ENCODE measurements around the gene PRTFDC1.

Gene PRTFDC1

DNA sequence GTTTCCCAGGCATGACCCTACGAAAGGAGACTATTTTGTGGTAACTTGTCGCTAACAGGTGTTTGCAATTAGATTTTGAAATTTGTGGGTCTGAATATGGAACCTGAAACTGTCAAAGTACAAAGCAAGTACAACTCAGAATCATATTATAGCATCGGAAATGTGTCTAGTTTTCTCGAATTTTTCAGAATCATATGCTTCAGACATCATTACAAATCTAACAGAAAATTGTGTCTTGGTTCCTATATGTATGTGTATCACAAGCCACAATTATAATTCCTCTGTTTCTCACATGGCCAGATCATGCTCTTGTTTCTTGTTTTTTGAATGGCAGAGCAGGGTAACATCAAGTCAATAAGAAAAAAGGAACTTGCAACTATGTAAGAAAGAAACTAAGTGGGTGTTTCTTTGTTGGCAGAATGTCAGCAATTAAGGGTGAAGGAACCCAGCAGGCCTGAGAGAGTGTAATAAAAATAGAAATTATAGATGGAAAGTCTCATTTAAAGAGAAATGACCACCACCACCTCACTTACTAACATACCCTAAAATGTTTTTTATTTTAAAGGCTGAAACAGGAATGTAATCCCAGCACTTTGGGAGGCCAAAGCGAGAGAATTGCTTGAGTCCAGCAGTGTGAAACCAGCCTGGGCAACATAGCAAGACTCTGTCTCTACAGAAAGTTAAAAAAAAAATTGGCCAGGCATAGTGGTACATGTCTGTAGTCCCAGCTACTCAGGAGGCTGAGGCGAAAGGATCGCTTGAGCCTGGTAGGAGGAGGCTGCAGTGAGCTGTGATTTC, 51.3 kb downstream of the PRTFDC1 start:
- no peak for DNase-seq

DNA sequence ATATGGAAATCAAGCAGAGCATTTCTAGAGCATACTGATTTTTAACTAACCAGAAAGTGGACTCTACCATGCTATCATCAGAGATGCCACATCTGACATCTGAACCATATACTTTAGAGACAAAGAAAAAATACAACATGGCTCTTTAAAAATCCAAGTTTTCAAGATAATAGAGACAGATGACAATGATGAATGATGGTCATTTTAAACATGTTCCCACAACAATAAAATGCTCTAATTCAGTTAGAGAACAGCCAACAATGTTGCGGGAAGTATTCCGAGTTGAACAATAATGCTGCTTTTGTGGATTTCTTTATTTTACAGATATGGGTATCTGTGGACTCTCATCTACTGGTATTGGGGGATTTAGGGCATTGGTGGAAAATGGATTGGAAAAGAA, 52.8 kb downstream of the PRTFDC1 start:
- DNase-seq: no peak

DNA sequence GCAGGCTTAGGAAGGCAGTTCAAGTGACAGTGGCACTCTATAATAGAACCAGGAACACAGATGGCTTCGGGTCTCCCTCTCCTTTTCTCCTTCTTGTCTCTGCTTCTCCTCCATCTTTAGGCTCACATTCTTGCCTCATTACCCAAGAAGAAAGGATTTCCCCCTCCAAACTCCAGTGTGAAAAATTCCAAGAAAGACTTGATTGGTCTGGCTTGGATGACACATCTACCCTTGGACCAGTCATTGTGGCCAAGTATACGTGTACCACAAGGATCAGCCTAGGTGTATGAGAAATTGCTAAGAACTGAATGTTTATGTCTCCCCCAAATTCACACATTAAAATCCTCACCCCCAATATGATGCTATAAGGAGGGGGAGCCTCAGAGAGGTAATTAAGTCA, 53.9 kb downstream of the PRTFDC1 start:
- no peak for DNase-seq

DNA sequence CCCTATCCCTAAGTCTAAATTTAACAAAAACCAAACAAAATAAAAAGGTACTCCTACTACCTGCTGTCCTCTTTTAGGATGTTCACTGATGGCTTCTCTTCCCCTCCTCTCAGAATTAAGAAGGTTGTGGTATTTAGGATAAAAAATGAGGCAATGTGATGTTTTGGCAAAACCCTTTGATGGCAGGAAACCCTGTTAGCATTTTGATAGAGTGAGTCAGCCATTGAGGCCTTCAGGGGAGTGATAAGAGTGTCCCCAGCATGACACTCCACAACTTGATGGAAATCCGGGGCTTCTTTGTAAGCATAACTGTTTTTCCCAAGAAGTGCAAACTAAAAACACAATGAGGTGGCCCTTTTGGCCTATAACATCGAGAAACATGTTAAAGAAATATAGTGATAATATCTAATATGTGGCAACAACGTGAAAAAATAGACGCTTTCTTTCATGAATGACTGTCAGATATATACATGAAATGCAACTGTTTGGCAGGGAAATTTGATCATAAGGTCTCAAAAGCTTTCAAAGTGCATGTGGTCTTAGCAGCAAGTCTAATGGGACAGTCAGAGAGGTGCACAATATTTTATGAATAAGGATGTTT, 55.0 kb downstream of the PRTFDC1 start:
- DNase-seq: no peak

DNA sequence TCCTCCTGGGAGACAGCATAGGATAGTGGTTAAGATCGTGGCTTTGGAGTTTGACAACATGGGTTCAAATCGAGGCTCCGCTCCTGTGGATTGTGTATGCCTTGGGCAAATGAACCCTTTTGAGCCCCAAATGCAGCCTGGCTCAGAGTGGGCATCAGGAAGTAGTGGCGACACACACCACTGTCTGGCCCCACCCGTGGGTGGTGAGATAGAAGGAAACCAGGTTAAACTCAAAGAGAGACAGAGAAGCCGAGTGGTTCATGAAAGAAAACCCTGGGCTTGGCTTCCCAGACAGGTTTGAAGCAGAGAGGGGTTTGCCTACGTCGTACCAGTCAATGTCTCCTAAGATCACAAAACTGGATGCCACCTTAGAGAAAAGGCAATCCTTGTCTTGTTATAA, 57.7 kb downstream of the PRTFDC1 start:
- DNase-seq: no peak

DNA sequence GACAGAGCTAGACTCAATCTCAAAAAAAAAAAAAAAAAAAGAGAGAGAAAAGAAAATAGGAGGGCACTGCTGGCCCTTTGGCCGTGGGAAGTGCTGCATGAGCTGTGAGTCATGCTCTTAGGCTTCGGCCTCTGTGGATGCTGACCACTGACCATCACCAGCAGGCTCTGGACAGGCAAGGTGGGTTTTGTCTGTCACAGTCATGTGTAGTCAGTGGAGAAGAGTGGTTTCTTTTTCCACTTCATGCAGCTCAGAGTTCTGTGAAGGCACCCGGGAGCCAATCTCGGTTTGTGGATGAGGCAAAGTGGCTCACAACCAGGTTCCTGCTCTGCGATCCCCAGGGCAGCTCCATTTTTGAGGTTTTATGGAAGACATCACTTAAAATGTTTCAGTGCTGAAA, 58.1 kb downstream of the PRTFDC1 start:
- DNase-seq: no peak

DNA sequence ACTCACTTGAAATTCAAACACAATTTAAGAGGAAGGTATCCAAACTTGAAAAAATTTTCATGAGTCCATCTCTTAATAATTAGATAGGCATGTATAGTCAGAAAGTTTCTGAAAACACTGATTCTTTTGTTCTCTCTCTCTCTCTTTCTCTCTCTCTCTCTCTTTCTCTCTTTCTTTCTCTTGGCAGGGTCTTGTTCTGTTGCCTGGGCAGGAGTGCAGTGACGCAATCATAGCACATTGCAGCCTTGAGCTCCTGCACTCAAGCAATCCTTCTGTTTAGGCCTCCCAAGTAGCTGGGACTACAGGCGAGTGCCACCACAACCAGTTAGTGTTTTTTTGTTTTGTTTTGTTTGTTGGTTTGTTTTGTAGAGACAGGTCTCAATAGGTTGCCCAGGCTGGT, 59.3 kb downstream of the PRTFDC1 start:
- no peak for DNase-seq

DNA sequence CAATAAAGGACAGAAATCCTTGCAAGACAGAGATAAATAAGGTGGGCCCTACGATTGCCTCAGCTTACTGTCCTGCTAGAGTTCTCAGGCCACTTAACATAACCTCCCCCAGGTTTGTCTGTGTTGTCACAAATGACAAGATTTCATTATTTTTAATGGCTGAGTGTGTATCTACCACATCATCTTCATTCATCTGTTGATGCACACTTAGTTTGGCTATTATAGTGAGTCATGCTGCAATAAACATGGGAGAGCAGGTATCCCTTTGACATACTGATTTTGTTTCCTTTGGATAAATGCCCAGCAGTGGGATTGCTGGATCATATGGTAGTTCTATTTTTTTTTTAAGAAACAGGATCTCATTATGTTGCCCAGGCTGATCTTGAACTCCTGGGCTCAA, 60.6 kb downstream of the PRTFDC1 start:
- no peak for DNase-seq

DNA sequence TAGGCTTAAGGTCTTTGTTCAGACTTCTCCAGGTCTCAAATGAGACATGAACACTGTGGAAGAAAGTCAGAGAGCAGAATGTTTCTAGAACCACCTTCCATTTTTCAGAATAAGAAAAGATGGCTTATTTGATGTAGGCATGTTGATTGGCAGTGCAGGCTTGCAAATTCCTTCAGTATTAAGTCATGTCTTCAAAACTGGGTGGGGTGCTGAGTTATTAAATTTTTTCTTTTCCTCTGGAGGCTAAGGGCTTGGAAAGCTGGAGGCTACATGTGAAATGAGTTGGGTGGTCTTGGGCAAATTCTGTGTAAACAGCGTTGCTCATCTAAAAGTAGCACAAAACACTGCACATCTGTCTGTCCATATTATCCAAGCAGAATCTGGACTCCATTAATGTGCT, 62.8 kb downstream of the PRTFDC1 start:
- DNase-seq: no peak

DNA sequence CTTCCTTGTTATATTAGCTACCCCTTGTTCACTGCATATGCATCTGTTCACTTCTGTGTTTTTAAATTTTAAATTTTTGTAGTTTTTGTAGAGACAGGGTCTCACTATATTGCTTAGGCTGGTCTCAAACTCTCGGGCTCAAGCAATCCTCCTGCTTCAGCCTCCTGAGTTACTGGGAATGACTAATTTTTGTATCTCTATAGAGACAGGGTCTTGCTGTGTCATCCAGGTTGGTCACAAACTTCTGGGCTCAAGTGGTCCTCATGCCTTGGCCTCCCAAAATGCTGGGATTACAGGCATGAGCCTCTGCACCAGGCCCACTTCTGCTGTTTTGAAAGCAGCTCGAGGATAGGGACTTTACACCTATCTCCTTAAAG, 64.6 kb downstream of the PRTFDC1 start:
- no peak for DNase-seq

DNA sequence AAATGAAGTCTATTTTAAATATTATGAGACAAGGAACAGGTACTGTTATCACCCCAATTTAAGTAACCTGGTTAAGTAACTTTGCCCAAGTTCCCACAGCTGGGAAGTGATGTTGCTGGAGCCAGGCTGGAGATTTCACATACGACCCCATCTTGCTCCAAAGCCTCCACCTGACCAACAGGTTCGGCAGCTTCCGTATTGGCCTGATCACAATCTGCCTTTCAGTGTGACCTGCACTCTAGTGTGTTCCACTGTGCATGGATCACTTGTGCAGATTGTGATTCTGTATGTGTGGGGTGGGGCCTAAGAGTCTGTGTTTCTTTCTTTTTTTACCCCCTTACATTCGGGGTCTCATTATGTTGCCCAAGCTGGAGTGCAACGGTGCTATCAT, 66.1 kb downstream of the PRTFDC1 start:
- no peak for DNase-seq

DNA sequence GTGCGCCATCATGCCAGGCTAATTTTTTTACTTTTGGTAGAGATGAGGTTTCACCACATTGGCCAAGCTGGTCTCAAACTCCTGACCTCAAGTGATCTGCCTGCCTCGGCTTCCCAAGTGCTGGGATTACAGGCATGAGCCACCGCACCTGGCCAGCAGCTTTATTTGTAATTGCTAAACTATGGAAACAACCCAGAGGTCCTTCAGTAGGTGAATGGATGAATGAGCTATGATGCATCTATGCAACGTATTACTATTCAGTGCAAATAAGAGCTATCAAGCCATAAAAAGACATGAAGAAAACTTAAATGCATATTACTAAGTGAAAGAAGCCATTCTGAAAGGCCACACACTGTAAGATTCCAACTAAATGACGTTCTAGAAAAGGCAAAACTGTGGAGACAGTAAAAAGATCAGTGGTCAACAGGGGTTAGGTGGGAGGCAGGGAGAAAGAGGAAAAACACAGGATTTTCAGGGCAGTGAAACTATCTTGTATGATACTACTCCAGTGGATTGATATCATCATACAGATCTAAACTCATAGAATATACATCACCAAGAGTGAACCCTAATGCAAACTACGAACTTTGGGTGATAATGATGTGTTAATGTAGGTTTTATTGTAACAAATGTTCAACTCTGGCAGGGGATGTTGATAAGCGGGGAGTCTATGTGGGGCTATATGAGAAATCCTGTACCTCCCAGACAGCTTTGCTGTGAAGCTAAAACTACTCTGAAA, 66.7 kb downstream of the PRTFDC1 start:
- no peak for DNase-seq

DNA sequence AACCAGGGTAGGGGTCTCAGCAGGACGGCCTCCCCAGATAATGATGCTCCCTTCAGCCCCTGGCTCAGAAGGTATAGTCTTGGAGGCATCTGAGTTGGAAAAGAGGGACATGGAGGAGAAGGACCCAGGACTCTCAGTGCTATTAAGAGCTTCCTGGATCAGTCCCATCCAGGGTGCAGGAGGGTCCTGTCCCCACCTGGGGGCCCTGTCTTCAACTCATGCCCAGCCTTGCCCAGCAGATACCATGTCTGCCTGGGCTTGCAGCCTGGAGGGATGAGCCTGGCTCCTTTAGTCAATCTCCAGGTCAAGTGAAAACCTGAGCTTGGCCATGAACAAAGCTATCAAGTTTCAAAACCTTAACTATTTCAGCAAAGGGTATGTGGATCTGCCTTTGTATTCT, 67.6 kb downstream of the PRTFDC1 start:
- no peak for DNase-seq

DNA sequence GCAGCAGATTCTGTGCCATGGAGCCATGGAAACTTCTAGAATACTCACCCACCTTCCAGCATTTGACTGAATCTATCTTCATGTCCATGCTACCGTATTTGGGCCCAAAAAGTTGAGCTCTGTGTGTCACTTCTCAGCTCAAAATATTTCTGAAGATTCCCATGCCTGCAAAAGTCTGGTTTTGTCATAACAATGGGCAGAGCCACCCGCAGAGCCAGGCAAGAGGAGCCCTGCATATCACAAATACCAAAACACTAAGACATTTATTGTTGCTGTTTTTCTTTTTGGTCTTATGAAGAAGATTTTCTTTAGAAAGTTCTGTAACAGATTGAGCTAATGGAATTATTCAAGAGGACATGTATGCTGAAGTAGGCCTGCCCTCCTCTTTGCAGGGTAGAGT, 68.1 kb downstream of the PRTFDC1 start:
- no peak for DNase-seq

DNA sequence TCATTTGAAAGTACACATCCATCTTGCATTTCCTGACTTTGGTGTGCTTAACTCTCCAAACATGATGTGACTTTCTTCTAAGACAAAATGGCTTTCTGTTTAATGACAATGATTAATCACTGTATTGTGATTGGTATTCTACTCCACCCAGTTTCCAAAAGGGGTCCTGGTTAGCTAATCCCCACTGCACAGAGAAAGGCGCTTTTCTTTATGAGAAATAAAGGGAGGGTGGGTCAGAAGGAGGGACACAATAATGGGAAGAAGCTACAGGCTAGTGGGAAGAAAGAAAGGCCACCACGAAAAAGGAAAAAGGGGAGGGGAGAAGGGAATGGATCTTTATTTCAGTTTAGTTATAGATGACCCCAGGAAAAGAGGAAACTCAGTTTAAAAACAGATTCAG, 69.2 kb downstream of the PRTFDC1 start:
- no peak for DNase-seq

DNA sequence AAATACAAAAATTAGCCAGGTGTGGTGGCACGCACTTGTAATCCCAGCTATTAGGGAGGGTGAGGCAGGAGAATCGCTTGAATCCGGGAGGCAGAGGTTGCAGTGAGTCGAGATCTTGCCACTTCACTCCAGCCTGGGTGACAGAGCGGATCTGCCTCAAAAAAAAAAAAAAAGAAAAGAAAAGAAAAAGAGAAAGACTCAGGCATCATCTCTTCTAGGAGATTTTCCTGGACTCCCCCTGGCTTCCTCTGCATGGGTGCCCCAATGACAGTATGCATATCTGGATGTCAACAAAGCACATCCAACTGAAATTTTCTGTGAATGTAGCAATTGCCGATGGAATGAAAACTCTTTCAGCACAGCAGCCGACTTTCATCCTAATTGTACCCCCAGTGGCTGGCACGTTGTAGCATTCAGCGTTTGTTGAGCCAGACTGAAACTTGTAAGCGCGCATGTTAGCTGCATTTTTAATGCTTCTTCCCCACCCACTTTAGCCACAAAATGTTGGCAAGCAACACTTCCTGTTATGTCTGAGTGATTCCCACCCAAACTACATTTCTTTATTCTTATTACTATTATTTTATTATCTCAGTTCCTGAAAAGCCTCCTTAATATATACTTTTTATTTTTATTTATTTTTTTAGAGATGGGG, 70.2 kb downstream of the PRTFDC1 start:
- DNase-seq: no peak

DNA sequence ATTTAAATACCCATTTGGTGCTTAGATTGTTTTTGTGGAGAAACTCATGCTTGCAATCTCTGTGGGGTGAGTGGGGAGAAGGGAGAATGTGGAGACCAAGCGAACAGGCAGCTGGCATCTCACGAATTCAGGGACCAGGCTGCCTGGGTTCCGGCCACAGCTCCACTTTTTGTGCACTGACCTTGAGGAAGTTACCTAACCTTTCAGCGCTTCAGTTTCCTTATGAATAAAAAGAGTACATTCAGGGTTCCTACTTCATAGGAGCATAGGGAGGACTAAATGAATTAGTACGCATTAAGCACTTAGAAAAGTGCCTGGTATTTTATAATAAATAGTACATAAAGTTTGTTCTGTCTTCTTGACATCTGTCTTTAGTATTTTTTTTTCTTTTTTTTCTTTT, 72.5 kb downstream of the PRTFDC1 start:
- no peak for DNase-seq

DNA sequence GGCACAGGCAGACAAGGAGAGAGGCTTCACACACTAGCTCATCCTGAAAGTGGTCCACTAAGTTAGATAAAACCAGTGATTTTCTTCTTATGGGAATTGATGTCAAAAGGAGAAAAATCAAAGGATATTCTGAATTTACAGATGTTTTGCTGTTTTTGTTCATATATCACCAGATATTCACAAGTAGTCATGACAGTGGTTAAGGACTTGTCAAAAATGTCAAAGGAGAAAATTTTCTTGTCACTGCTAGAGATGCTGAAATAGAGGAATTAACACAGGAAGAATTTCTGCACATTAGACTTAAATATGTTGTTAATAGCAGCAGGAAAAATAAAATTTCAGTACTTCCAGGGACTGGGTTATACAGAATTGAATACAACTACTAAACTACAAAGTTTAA, 78.3 kb downstream of the PRTFDC1 start:
- no peak for DNase-seq

DNA sequence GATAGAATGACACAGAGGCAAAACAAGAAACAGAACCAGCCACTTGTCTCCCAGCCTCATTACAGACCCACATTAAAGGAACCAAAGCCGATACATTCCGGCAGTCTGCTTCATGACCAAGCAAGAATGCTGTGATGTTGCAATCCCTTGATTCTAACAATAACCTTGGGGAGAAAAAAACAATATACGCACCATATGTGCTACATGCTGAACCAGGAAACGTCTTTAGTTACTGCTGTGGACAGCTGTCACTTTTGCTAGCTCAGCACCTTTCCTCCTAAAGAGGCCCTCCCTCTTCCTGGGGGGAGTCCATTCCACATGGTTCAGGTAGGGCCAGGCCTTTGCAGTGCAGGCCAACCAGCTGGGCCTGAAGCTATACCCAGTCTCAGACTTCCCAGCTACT, 79.1 kb downstream of the PRTFDC1 start:
- no peak for DNase-seq

DNA sequence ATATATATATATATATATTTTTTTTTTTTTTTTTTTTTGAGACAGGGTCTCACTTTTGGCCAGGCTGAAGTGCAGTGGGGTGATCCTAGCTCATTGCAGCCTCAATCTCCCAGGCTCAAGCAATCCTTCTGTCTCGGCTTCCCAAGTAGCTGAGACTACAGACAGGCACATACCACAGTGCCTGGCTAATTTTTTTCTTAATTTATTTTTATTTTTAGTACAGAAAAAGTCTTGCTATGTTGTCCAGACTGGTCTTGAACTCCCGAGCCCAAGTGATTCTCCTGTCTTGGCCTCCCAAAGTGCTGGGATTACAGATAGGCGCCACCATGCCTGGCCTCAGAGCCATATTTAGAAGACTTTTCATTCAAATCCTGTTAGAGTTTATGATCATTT, 79.6 kb downstream of the PRTFDC1 start:
- DNase-seq: no peak

DNA sequence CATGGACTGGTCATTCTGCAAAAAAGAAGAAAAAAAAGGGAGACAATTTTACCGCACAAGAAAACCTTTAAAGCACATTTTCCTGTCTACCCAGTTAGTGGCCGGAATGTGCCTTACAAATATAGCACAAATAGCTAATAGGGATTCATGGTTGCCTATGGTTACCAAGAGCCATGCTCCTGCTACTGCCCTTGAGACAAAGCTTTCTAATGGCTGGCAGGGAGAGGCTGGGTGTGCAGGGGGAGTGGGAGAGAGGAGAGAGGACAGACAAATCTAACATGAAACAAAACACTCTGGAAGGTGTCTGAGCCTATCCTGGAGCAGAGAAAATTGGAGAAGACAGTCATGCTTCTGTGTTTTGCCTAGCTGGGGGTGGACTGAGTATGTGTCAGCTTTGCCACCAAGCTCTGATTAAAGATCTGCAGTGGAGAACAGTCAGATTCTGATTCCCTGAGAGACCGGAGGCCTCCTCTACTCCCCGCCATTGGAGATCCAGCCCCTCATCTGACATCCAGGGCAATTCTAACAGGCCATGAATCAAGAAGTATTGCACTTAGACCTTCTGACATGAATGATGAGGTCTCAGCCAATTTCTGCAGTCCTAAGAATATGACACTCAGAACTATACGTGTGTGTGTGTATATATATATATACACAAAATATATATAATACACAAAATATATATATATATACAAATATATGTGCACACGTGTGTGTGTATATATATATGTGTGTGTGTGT, 80.2 kb downstream of the PRTFDC1 start:
- DNase-seq: no peak

DNA sequence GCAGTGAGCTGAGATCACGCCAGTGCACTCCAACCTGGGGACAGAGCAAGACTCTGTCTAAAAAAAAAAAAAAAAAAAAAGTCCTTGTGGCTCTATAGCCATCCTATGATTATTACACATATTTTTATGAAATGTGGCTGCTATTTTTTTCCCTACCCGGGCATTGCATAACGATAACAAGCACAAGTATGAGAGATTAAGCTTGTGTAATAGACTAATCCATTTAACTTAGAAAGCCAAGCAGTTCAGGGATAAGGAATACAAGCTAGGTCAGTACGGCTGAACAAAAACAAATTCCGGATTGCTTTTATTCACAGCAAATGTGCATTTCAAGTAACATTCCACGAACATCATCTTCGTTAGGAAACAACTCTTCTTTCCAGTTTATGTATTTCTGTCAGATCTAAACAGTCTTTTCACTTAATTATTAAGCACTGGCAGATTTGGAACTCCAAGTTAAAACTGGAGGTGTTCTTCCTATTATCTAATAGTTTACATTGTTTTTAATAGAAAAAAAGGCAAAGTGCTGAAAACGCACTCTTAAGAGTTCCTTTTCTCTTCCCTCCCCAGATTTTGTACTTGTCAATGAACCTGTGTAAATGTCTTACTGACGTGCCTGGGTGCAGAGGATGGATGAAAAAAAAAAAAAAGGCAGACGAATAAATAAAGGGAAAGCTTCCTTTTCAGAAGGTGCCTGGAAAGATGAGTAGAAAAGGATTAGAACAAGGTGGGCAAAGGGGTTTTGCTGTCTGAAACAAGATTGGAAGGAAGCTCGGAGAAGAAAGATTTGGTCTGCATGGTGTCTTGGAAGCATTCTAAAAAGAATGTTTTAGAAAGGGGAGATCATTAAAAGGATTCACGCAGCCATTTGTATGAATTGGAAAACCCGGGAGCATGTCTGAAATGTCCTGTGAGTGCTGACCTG, 81.1 kb downstream of the PRTFDC1 start:
- no peak for DNase-seq
